HTR-8/SVneo (cell line): Measurements from ENCODE around the gene TUFT1.
"Not testable (repeated sequence)": the region's sequence is repeated elsewhere in the genome, so short reads cannot be mapped to it uniquely, and the experiment has no call there.

Experiments
- DNase-seq: peaks from one replicate; pipeline ENCODE4 v3.0.0; 2011; ENCODE audit warnings: low spot score, mixed read lengths; ENCODE audit not compliant: insufficient read length
- FAIRE-seq: peaks from 2 replicates; lab custom pipeline; 2011; peaks lifted over from hg19 to GRCh38; lab: Jason Lieb, UNC

Gene TUFT1

DNA sequence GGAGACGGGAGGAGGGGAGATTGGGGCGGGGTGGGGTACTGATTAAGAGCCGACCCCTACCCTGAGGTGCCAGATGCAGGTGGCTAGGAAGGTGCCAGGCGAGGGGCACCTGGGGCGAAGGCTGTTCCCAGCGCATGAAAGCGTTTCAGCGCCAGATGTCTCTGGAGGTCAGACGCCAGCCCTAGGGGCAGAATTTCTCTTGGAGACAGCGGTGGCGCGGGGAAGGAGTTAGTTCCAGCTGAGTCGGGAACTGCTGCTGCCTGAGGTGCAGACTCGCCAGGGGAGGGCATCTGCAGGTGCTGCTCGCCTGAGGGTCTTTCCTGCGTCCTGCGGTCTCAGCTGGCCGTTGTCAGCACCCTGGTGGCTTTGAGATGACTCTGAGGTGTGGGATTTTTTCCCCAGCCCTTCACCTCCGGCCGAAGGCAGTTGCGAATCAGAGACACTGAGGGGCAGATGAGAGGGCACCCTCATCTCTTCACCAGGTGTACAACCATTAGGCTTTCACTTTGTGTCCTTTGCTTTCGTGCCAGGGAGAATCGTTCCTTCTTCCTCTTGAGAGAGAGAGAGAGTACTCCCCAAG lies 28.4 kb upstream of the TUFT1 start:
- FAIRE-seq (no peak), DNase-seq (no peak)

DNA sequence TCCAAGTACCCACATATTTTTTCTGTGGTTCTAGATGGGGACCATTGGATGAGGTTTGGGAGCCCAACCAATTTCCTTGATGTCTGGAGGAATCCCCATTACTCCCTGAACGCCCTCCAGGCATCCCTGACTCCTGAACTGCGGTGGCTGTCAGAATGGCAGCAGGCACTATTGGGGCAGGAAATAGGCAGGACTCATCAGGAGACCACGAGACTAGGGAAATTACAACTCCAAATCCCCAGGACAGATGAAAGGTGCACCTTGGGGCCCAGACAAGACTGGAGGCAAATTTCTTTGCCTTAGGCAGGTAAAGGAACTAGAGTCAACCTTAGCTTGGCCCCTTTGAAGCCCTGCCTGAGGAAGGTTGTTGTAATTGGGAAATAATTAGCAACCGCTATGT lies 27.8 kb upstream of the TUFT1 start:
- DNase-seq (no peak), FAIRE-seq (no peak)

DNA sequence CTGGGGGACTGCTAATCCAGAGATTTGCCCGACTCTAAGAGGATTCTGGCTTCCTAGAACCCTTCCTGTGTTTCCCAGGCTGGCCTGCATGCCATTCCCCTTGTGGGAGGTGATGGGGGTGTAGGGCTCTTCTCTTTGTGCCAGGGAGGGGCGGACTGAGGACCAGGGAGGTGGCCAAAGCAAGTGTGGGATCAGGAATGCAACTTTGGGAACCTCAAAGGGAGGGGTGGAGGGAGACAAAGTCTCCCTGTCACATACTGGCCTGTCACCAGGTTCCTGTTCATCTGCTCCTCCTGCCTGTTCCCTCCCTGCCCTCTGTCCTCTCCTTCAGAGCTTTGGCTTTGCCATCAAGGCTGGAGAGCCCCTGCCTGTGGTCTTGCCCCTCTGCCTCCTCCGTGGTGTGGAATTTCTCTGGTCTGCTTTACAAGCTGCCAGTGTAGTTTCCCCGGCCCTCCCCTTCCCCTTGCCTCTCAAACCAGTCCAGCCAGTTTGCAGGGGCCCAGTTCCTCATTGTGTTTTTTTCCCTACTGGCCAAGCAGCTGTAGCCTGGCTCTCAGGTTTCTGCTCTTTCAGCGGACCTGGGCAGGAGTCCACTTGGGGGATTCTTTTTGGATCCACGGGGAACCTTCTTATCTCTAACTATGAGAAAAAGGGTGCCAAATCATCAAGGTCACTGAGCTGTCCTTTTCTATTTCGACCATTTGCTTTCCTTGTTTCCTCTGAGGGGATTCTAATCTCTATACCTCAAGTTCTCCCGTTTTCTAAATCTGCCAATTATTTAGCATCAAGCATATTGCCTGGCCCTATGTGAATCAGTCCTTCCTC lies 27.1 kb upstream of the TUFT1 start:
- no peak for DNase-seq
- FAIRE-seq = no peak

DNA sequence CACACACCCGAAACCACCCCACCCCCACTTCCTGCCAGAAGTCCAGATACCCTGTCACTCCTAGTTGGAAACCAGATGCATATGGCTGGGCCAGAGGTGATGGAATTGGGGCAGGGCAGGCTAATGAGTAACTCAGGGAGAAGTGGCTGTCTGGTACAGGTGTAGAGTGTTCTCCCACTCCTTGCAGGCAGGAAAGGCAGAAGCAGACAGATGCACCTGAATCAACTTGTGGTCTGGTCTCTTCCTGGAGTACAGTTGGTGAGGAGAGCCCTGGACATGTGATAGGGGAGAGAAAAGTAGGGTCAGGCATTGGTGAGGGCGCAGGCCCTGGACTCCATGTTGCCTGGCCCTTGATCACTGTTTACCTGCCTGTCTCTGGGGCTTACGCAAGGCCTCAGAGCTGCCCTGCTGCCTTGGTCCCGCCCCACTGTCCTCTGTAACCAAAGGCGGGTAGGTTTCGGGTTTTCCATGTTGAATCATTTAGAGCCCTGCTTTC lies 26.4 kb upstream of the TUFT1 start:
- FAIRE-seq (no peak), DNase-seq (no peak)

DNA sequence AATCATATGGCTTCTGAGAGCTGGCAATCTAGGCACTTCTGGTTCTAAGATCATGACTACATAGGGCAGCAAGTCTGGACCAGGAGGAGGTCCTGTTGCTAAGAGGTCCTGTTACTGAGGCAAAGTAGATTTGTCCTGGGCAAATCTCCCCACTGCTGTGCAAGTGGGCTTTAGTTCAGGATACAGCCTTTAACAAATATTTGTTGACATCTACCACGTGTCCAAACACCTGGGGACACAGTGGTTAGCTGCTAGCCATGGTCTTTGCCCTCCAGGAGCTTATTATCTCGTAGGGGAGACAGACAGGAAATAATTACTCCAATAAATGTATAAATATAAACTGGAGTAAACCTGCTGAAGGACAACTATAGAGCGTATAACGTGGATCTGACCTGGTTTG lies 25.7 kb upstream of the TUFT1 start:
- FAIRE-seq = no peak
- DNase-seq = no peak

DNA sequence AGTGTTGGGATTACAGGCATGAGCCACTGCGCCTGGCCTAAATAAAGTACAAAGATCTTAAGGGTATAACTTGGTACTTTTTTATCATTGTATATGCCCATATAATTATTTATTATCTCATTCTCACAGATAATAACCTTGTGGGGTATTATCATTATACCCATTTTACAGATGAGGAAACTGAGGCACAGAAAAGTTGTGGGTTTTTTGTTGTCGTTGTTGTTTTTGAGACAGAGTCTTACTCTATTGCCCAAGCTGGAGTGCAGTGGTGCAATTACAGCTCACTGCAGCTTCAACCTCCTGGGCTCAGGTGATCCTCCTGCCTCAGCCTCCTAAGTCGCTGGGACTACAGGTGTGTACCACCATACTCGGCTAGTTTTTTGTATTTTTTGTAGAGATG lies 24.8 kb upstream of the TUFT1 start:
- no peak for DNase-seq
- no peak for FAIRE-seq

DNA sequence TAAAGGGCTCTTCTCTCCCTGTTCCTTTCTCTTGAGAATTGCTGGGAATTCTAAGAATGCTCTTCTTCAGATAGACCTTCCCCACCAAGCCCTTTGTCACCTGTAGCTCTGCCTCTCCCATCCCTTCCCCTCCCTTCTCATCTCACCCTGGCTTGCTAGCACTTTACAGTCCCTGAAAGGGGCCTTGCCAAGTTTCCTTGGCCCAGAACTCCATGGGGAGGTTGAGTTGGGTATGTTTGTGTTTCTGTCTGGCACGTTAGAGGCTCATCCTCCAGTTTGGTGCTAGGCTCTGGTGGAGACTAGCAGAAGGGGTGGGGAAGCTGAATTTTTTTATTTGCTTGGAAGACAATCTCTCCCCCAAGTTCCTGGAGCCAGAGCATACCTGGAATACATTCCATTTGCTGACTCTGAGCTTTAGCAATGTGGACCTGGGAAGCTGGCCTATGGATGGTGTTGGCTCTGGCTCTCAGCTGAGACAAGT lies 24.0 kb upstream of the TUFT1 start:
- FAIRE-seq (no peak), DNase-seq (no peak)

DNA sequence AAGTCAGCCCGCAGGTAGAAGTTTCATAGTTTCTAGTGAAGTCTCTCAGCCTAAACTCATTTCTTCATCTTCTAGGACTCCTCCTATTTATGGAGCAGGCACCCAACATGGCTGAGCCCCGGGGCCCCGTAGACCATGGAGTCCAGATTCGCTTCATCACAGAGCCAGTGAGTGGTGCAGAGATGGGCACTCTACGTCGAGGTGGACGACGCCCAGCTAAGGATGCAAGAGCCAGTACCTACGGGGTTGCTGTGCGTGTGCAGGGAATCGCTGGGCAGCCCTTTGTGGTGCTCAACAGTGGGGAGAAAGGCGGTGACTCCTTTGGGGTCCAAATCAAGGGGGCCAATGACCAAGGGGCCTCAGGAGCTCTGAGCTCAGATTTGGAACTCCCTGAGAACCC lies 21.7 kb upstream of the TUFT1 start:
- no peak for DNase-seq
- FAIRE-seq = no peak

DNA sequence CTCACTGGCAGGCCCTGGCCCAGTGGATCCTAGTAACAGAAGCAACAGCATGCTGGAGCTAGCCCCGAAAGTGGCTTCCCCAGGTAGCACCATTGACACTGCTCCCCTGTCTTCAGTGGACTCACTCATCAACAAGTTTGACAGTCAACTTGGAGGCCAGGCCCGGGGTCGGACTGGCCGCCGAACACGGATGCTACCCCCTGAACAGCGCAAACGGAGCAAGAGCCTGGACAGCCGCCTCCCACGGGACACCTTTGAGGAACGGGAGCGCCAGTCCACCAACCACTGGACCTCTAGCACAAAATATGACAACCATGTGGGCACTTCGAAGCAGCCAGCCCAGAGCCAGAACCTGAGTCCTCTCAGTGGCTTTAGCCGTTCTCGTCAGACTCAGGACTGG lies 21.2 kb upstream of the TUFT1 start:
- DNase-seq (no peak), FAIRE-seq (no peak)

DNA sequence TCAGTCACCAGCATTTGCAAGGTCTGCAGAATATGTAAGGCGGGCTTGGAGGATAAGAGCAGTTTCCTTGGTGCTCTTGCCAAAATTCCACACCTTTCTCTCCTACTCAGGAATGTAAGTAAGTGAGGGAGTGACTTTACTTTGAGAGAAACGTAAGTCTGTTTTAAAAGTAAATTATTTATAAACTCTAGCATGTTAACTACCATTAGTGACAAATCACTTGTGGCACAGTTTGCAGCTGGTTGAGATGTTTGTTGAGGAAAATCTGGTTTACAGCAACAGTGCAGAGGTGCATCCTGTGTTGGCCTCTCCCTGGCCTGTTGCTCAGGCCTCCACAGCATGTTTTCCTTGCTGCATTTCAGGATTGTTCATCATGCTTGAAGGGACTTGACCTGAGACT lies 20.4 kb upstream of the TUFT1 start:
- FAIRE-seq = no peak
- DNase-seq = no peak

DNA sequence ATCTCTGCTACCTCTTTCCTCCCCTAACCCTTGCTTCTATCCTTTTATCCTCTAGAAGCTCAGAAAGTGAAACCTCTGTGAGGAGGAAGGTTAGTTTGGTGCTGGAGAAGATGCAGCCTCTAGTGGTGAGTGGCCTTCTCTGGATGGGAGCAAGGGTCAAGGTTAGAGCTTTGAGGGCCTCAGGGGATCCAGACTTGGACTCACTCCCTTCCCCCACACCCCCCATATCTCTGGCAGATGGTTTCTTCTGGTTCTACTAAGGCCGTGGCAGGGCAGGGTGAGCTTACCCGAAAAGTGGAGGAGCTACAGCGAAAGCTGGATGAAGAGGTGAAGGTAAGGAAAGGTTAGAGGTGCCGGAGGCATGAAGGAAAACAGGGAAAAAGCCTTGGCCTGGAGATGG lies 19.8 kb upstream of the TUFT1 start:
- no peak for FAIRE-seq
- DNase-seq = no peak

DNA sequence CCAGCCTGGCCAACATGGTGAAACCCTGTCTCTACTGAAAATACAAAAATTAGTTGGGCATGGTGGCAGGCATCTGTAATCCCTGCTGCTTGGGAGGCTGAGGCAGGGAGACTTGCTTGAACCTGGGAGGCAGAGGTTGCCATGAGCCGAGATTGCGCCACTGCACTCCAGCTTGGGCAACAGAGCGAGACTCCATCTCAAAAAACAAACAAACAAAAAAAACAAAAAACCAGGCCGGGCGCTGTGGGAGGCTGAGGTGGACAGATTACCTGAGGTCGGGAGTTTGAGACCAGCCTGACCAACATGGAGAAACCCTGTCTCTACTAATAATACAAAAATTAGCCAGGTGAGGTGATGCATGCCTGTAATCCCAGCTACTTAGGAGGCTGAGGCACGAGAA lies 17.7 kb upstream of the TUFT1 start:
- not testable (repeated sequence) for DNase-seq

DNA sequence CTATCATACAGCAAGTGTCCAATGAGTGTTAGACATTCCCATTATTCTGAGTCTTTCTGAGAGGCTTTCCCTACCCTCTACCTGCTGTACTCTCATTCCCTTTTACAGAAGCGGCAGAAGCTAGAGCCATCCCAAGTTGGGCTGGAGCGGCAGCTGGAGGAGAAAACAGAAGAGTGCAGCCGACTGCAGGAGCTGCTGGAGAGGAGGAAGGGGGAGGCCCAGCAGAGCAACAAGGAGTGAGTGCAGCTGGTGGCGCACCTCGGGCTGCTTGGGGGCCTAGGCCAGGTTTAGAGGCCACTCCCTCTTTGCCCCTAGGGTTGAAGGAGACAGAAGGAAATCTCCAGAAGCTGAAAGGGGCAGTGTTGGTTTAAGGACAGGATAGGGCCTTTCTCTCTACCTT lies 16.8 kb upstream of the TUFT1 start:
- FAIRE-seq = no peak
- no peak for DNase-seq

More for the DNA sequence above, 17.7 kb upstream of the TUFT1 start:
- FAIRE-seq = not testable (repeated sequence)

DNA sequence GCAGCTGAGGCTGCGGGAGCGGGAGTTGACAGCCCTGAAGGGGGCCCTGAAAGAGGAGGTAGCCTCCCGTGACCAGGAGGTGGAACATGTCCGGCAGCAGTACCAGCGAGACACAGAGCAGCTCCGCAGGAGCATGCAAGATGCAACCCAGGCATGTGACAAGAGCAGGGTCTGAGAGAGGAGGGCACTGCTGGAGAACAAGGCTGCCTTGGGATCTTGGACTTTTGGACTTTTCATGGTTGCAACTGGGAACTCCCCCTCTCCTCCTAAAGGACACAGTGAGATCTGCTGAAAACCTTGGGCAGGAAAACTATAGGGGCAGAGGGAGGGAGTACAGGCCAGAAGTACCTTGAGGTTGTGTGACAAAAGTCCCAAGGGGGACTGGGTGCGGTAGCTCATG lies 15.4 kb upstream of the TUFT1 start:
- FAIRE-seq = no peak

DNA sequence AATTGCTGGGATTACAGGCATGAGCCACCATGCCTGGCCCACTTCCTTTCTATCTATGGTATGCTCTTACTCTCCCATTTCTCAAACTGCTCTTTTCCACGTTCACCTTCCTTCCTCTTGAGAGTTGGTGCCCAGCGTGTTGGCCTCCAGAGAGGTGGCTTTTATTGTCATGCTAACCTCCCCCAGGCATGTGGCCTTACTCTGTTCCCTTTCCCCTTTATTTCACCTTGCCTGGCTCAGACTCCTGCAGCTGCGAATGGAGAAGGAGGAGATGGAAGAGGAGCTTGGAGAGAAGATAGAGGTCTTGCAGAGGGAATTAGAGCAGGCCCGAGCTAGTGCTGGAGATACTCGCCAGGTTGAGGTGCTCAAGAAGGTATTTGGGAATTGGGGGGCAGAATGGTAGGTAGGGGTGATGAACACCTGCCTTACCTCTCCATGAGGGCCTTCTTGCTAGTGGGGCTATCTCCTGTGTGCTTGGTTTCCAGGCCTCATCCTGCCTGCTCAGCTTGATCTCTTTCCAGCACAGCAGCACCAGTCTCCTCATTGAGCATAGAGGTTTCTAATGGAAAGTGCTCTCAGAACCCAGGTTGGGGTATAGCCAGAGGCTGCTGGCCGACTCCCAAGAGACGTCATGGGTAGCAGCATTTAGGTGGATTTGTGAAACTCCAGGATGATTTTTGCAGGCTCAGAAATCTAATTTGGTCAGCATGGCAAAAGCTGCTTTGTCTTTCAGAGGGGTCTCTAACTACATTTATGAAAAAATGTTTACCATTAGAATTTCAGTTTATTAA lies 13.2 kb upstream of the TUFT1 start:
- DNase-seq (no peak), FAIRE-seq (no peak)

More for the DNA sequence above, 15.4 kb upstream of the TUFT1 start:
- DNase-seq = no peak

DNA sequence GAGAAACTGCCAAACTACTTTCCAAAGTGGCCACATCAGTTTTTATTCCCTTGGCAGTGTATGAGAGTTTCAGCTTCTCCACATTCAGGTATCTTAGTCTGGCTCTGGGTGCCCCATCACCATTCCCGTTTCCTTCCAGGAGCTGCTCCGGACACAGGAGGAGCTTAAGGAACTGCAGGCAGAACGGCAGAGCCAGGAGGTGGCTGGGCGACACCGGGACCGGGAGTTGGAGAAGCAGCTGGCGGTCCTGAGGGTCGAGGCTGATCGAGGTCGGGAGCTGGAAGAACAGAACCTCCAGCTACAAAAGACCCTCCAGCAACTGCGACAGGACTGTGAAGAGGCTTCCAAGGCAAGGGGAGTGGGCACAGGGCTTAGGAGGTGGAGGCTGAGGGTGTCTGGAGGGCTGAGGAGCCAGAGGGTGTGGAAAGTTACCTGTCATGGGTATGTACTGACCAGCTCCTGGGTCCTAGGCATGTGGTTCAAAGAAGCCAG lies 10.9 kb upstream of the TUFT1 start:
- DNase-seq (no peak), FAIRE-seq (no peak)

DNA sequence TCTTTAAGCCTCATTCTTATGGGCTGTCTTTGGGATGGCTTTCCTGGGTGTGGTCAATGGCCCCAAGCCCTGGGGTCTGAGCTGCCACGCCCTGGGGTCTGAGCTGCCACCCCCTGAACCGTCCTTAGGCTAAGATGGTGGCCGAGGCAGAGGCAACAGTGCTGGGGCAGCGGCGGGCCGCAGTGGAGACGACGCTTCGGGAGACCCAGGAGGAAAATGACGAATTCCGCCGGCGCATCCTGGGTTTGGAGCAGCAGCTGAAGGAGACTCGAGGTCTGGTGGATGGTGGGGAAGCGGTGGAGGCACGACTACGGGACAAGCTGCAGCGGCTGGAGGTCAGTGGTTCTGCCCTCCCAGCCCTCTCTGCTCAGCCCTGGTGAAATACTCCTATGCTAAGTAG lies 10.3 kb upstream of the TUFT1 start:
- FAIRE-seq (no peak), DNase-seq (no peak)

DNA sequence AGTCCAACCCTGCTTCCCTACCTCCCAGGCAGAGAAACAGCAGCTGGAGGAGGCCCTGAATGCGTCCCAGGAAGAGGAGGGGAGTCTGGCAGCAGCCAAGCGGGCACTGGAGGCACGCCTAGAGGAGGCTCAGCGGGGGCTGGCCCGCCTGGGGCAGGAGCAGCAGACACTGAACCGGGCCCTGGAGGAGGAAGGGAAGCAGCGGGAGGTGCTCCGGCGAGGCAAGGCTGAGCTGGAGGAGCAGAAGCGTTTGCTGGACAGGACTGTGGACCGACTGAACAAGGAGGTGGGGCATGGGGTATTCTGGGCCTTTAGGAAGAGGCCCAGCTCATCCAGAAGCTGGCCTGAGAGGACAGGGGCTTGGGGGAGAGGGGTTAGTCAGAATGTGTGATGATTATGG lies 9.6 kb upstream of the TUFT1 start:
- DNase-seq = no peak
- no peak for FAIRE-seq

DNA sequence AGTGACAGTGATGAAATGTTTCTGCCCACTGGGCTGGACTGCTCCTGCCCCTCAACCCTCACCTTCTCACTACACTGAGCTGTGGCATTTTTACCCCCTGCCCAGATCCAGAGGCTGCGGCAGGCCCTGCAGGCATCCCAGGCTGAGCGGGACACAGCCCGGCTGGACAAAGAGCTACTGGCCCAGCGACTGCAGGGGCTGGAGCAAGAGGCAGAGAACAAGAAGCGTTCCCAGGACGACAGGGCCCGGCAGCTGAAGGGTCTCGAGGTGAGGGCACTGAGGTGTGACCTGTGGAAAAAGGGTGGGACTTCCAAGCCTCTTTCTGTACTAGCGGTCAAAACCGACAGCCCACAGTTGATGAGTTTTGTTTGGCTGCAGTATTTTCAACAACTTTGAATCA lies 6.2 kb upstream of the TUFT1 start:
- FAIRE-seq = no peak
- DNase-seq = no peak

DNA sequence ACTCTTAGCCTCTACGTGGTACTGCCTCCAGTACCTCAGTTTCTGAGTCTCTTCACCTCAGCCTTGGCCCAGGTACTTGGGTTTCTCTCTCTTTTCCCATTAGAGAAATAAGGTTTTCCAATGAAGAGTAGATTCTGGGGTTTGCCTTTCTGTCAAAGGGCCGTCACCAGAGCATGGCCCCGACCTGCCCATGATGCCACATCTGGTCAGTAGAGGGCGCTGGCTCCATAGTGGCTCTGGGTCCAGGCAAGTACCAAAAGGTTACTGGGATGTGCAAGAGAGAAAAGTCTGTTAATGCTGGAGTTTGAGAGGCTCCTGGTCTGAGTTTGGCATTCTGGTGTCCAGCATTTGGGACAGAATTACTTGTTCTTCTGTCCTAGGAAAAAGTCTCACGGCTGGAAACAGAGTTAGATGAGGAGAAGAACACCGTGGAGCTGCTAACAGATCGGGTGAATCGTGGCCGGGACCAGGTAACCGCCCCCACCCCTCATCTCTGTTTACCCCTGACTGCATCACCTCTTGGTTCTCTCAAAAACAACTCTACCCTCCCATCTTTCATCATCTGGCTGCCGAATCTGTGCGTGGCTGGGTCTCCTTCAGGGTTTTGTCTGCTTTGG lies 5.3 kb upstream of the TUFT1 start:
- FAIRE-seq = no peak

More for the DNA sequence above, 5.3 kb upstream of the TUFT1 start:
- DNase-seq = peak; percentile 67
